Neutrophil (primary cell): ENCODE results near the gene SPR.

Experiments used
- H3K27ac ChIP-seq: fragments of 200-600 bp; sonication (generic); 2 replicates; pipeline ENCODE4 v1.5.1; 2016; ENCODE audit warnings: mild to moderate bottlenecking, moderate library complexity
- H3K27me3 ChIP-seq: fragments of 200-600 bp; sonication (generic); 2 replicates; pipeline ENCODE4 v1.6.0; 2016; ENCODE audit warnings: mild to moderate bottlenecking
- H3K36me3 ChIP-seq: fragments of 200-600 bp; sonication (generic); 2 replicates; pipeline ENCODE4 v1.5.1; 2017
- H3K4me1 ChIP-seq, 2 experiments: fragments of 200-600 bp in 1 of 2; sonication (generic) in 1 of 2; 1 replicate in 1 of 2; 2 replicates in 1 of 2; pipeline versions ENCODE4 v1.5.1 to v1.6.1; 2013 to 2016; ENCODE audit warnings: low read depth in 1 of 2, low read length in 1 of 2, mild to moderate bottlenecking in 1 of 2, moderate library complexity in 1 of 2; ENCODE audit not compliant: control insufficient read depth in 1 of 2, insufficient read depth in 1 of 2
- H3K4me3 ChIP-seq, 2 experiments: fragments of 200-600 bp in 1 of 2; sonication (generic) in 1 of 2; 1 replicate in 1 of 2; 2 replicates in 1 of 2; pipeline ENCODE4 v1.5.1; 2013 to 2016; ENCODE audit warnings: low read depth in 1 of 2, low read length in 1 of 2, mild to moderate bottlenecking in 1 of 2, moderate library complexity in 1 of 2
- H3K9me3 ChIP-seq: fragments of 200-600 bp; sonication (generic); 2 replicates; pipeline ENCODE4 v1.5.1; 2016
- TF ChIP-seq, protein P1 (sequence below): fragments of 200-600 bp; sonication (generic); IDR thresholded peaks from 2 replicates; pipeline ENCODE4 v1.5.1; 2016; ENCODE audit warnings: antibody characterized with exemption

The SPR gene

DNA sequence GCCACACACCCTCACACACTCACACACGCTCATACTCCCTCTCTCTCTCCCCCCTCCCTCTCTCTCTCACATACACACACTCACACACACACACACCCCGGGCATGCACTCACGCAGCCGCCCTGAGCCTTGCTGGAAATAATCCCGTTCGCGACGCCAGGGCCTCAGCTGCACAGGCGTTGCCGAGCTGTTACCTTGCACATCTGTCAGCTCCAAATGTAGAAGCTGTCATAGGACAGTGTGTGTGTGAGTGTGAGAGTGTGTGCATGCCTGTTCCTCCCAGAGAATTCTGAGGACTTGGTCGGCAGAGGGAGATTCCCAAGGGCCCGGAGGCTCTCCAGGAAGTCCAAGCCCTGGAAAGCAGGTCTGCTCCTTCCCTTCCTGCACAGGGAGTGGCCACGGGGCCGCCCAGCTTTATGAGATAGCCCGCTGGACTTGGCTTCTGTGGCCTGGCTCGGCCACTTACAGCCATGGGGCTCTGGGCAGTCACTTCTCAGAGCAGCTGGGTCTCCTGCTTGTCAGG is 8.6 kb downstream of the SPR start:
- H3K9me3 ChIP-seq, result no peaks in the 10 kb centered on the region
- H3K4me3 ChIP-seq, result no peak overlapping the region
- TF ChIP-seq, protein P1, sequence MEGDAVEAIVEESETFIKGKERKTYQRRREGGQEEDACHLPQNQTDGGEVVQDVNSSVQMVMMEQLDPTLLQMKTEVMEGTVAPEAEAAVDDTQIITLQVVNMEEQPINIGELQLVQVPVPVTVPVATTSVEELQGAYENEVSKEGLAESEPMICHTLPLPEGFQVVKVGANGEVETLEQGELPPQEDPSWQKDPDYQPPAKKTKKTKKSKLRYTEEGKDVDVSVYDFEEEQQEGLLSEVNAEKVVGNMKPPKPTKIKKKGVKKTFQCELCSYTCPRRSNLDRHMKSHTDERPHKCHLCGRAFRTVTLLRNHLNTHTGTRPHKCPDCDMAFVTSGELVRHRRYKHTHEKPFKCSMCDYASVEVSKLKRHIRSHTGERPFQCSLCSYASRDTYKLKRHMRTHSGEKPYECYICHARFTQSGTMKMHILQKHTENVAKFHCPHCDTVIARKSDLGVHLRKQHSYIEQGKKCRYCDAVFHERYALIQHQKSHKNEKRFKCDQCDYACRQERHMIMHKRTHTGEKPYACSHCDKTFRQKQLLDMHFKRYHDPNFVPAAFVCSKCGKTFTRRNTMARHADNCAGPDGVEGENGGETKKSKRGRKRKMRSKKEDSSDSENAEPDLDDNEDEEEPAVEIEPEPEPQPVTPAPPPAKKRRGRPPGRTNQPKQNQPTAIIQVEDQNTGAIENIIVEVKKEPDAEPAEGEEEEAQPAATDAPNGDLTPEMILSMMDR, result no peak
- no peak overlapping the region for H3K27ac ChIP-seq
- peaks cover 98% of the 10 kb centered on the region for H3K27me3 ChIP-seq
- no peaks in the 10 kb centered on the region for H3K36me3 ChIP-seq
- H3K4me1 ChIP-seq, result peaks cover 8 to 10% of the 10 kb centered on the region in 2 experiments

DNA sequence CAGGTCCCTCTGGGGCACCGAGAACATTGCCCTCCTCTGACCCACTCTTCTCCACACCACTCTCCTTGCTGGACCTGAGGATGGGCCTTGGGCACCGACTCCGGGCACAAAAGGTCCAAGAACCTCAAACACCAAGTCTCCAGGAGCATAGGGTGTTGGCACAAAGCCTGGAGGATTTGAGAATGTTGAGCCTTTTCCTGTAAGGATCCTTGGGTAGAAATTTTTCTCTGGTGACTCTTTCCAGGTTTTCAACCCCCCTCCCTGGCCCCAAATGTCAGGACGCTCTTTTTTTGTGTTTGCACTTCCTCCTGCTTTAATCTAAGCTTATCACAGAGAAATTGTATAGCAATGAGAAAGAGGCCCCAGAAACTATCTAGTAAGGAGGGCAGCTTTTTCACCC is 9.2 kb downstream of the SPR start:
- H3K4me1 ChIP-seq, result peaks cover 2 to 4% of the 10 kb centered on the region in 2 experiments
- H3K9me3 ChIP-seq, result no peaks in the 10 kb centered on the region
- H3K27me3 ChIP-seq, result peaks cover 100% of the 10 kb centered on the region
- H3K36me3 ChIP-seq, result no peaks in the 10 kb centered on the region
- H3K4me3 ChIP-seq, result no peak overlapping the region
- TF ChIP-seq, protein P1, result no peak
- no peak overlapping the region for H3K27ac ChIP-seq

DNA sequence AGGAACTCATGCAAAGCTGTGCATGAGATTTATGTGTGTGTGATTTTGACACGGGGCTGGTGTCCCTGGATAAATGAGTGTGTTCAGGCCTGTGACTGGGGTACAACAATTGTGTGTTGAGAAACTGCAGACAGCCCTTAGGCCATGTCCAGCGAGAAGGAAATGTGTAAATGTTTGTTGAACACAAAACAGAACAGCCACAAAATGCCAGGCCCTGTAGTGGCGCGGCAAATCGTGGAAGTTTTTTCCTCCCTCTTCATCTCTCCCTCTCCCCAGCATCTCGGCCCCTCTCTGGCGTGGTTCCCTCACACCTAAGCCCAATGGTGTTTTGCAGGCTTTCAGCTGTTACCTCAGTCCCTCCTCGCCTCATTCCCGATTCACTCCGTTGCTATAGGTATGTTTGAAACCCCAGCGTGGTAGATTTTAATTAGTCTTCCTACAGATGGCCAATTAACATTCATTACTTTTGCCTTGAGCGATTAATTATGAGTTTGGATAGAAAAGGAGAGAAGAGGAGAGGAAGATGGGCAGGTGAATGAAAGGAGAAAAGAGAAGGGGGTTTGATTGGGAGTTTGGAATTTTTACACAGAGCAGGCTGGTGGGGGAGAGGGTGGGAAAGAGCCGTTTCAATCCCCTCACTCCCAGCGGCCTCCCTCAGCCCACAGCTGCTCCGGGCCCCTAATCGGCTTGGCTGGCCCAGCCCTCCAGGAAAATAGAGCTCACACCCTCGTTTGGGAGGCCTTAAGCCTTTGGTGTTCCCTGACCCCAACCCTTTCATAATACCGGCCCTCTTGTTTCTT is 10.8 kb downstream of the SPR start:
- Histone ChIP-seq H3K4me3 (no peak overlapping the region), H3K27me3 (peaks cover 100% of the 10 kb centered on the region), H3K4me1 (no peaks in the 10 kb centered on the region), H3K9me3 (no peaks in the 10 kb centered on the region), H3K36me3 (no peaks in the 10 kb centered on the region), H3K27ac (no peak overlapping the region)
- TF ChIP-seq, protein P1, result no peak

DNA sequence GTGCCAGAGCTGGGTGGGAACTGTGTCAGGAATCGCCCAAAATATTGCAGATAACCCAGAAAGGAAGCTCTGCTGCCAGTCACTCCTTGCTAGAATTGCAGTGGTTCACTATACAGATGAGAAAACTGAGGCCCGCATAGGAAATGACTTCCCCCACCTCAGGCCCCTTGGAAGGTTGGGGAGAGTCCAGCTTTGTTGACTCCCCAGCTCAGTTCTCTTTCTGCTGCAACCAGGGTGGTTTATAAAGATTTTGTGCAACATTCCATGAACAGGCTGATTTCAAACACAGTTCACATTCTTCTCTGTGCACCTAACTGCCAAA is 11.3 kb downstream of the SPR start:
- TF ChIP-seq, protein P1, result no peak
- Histone ChIP-seq H3K27me3 (peaks cover 100% of the 10 kb centered on the region), H3K9me3 (no peaks in the 10 kb centered on the region), H3K27ac (no peak overlapping the region), H3K36me3 (no peaks in the 10 kb centered on the region), H3K4me1 (no peaks in the 10 kb centered on the region), H3K4me3 (no peak overlapping the region)

DNA sequence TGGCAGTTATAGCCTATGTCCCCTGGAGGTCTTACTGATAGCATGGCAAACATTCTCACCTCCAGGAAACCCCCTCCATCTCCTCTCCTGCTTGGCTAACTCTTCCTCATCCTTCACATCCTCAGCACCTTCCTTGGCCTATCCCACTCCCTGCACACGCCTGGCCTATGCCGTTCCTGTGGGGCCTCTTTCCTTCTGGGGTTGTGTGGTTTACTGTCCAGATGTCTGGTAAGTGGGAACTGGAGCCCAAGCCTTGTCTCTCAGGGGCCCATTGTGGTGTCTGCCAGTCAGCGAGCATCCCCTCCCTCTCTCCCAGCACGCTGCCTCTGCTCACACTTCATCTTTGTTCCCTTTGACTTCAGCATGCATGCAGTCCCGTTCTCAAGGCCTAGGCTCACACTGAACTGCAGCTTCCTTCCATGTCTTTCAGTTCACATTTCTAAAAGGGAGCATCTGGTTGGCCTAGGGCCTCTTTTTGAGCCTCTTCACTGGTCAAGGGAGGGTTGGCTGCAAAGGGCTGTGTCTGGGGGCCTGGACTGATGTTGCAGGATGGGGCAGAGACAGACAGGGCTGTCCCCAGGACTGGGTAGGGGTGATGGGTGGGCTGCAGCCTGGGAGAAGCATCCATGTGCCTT is 13.1 kb downstream of the SPR start:
- Histone ChIP-seq H3K36me3 (no peaks in the 10 kb centered on the region), H3K27me3 (peaks cover 100% of the 10 kb centered on the region), H3K9me3 (no peaks in the 10 kb centered on the region), H3K4me3 (no peak overlapping the region), H3K27ac (no peak overlapping the region), H3K4me1 (no peaks in the 10 kb centered on the region)
- TF ChIP-seq, protein P1, result no peak
